HepG2 (cell line): ENCODE measurements around the gene LARP1. TPM values are rescaled to one million over a fixed set of nuclear protein-coding genes. Genes with fewer than 3 reads are reported as not detected.

Source experiments
- CEBPZ ChIP-seq: IDR thresholded peaks from 2 replicates; pipeline ENCODE4 v1.6.1; 2012; ENCODE audit warnings: low read length, improper control_type of control experiment
- HMGA1 ChIP-seq: sonication (generic); formaldehyde crosslinking; conservative IDR thresholded peaks from 2 replicates; pipeline ENCODE4 v1.4.0; 2020; ENCODE audit warnings: missing genetic modification reagents
- KIAA2018 ChIP-seq: sonication (generic); formaldehyde crosslinking; IDR thresholded peaks from 2 replicates; pipeline ENCODE4 v1.5.0; 2020; ENCODE audit warnings: mild to moderate bottlenecking, missing genetic modification reagents, borderline replicate concordance
- MAZ ChIP-seq, 2 experiments: sonication (generic) in 1 of 2; formaldehyde crosslinking in 1 of 2; IDR thresholded peaks; 2 replicates each; pipeline versions ENCODE4 v1.5.0 to v1.6.1; 2012 to 2020; ENCODE audit warnings: low read depth in 2 of 2, mild to moderate bottlenecking in 2 of 2, borderline replicate concordance in 1 of 2, improper control_type of control experiment in 1 of 2, low read length in 1 of 2, missing genetic modification reagents in 1 of 2, moderate library complexity in 1 of 2
- POLR2AphosphoS2 ChIP-seq: IDR thresholded peaks from 2 replicates; pipeline ENCODE4 v1.6.1; 2011; ENCODE audit warnings: low read depth, low read length, improper control_type of control experiment
- RORA ChIP-seq: sonication (generic); formaldehyde crosslinking; IDR thresholded peaks from 2 replicates; pipeline ENCODE4 v1.5.0; 2020; ENCODE audit warnings: mild to moderate bottlenecking, missing genetic modification reagents, moderate library complexity
- SATB2 ChIP-seq: sonication (generic); formaldehyde crosslinking; IDR thresholded peaks from 2 replicates; pipeline ENCODE4 v1.5.0; 2020; ENCODE audit warnings: missing genetic modification reagents
- ZNF562 ChIP-seq: sonication (generic); formaldehyde crosslinking; IDR thresholded peaks from 2 replicates; pipeline ENCODE4 v1.8.0; 2022; ENCODE audit warnings: missing genetic modification reagents, borderline replicate concordance
- ZNF563 ChIP-seq: sonication (generic); formaldehyde crosslinking; IDR thresholded peaks from 2 replicates; pipeline ENCODE4 v1.8.0; 2022; ENCODE audit warnings: mild to moderate bottlenecking, moderate library complexity, missing genetic modification reagents
- ZNF773 ChIP-seq: sonication (generic); formaldehyde crosslinking; IDR thresholded peaks from 2 replicates; pipeline ENCODE4 v1.4.0; 2020; ENCODE audit warnings: missing genetic modification reagents, borderline replicate concordance
- polyA plus RNA-seq, 8 experiments: library from polyadenylated mRNA; depleted of rRNA in 3 of 8; stranded (reverse) in 7 of 8; unstranded in 1 of 8; fragments of >200 nt; fragmentation: Illumina TruSeq in 4 of 8; extraction: Trizol in 4 of 8; gene quantifications; 2 replicates each; pipeline versions ENCODE4 v1.2.1 to v1.2.3, GENCODE V29; 2011 to 2016; ENCODE audit warnings: low read depth in 4 of 8, missing spikeins in 1 of 8, mixed read lengths in 1 of 8; ENCODE audit not compliant: insufficient read depth in 1 of 8
- total RNA-seq, 5 experiments: library from RNA; depleted of rRNA; stranded (reverse); fragments of >200 nt; fragmentation: Illumina TruSeq; extraction: Trizol; gene quantifications; 2 replicates each; pipeline ENCODE4 v1.2.3, GENCODE V29; 2016; ENCODE audit warnings: low read depth in 1 of 5
- TF ChIP-seq, protein P1 (sequence below): sonication (generic); formaldehyde crosslinking; IDR thresholded peaks from 2 replicates; pipeline ENCODE4 v1.4.0; 2020; ENCODE audit warnings: missing genetic modification reagents
- TF ChIP-seq, protein P2 (sequence below): IDR thresholded peaks from 2 replicates; pipeline ENCODE4 v1.6.1; 2016; ENCODE audit warnings: mild to moderate bottlenecking

The LARP1 gene
- total and polyA plus RNA-seq, 2 of the 13 experiments (the other 11 are each of a cell fraction or from before 2014, with no cell fraction given): 45.2 to 61.4 TPM

GRCh38 chr5:154842689-154843530 lies 87.7 kb downstream of the LARP1 start (continued):
- TF ChIP-seq KIAA2018 (CRISPR knock-in tag) (no peak), SATB2 (CRISPR knock-in tag) (no peak), ZNF563 (CRISPR knock-in tag) (no peak), MAZ (IDR thresholded peaks at IDR 0.05; ENCODE audit: borderline replicate concordance, low read depth, low read length) (no peak), MAZ (CRISPR knock-in tag; IDR thresholded peaks at IDR 0.05; ENCODE audit: low read depth) (peak; percentile 69), POLR2AphosphoS2 (no peak), HMGA1 (CRISPR knock-in tag) (no peak), RORA (CRISPR knock-in tag) (no peak), ZNF773 (CRISPR knock-in tag) (no peak), CEBPZ (no peak), ZNF562 (no peak)
- TF ChIP-seq, protein P1, sequence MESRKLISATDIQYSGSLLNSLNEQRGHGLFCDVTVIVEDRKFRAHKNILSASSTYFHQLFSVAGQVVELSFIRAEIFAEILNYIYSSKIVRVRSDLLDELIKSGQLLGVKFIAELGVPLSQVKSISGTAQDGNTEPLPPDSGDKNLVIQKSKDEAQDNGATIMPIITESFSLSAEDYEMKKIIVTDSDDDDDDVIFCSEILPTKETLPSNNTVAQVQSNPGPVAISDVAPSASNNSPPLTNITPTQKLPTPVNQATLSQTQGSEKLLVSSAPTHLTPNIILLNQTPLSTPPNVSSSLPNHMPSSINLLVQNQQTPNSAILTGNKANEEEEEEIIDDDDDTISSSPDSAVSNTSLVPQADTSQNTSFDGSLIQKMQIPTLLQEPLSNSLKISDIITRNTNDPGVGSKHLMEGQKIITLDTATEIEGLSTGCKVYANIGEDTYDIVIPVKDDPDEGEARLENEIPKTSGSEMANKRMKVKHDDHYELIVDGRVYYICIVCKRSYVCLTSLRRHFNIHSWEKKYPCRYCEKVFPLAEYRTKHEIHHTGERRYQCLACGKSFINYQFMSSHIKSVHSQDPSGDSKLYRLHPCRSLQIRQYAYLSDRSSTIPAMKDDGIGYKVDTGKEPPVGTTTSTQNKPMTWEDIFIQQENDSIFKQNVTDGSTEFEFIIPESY: no peak
- TF ChIP-seq, protein P2, sequence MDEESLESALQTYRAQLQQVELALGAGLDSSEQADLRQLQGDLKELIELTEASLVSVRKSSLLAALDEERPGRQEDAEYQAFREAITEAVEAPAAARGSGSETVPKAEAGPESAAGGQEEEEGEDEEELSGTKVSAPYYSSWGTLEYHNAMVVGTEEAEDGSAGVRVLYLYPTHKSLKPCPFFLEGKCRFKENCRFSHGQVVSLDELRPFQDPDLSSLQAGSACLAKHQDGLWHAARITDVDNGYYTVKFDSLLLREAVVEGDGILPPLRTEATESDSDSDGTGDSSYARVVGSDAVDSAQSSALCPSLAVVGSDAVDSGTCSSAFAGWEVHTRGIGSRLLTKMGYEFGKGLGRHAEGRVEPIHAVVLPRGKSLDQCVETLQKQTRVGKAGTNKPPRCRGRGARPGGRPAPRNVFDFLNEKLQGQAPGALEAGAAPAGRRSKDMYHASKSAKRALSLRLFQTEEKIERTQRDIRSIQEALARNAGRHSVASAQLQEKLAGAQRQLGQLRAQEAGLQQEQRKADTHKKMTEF (CRISPR knock-in tag): peak; percentile 90
